ENCODE measurements around the gene SPPL2B.

SPPL2B gene

GRCh38 chr19:2317756-2318155, 10.7 kb upstream of the SPPL2B start:
- no peak overlapping the region for H3K4me3 ChIP-seq (replicated peaks; ENCODE audit: low read depth, low read length)
- TF ChIP-seq CTCF (IDR thresholded peaks at IDR 0.05; ENCODE audit: low read depth, low read length, missing control alignments) = no peak
- no peak for DNase-seq (ENCODE audit: extremely low read depth, low read depth)

GRCh38 chr19:2318923-2319322, 9.6 kb upstream of the SPPL2B start:
- no peak for DNase-seq (ENCODE audit: extremely low read depth, low read depth)
- H3K4me3 ChIP-seq (replicated peaks; ENCODE audit: low read depth, low read length) = no peak overlapping the region
- no peak for TF ChIP-seq CTCF (IDR thresholded peaks at IDR 0.05; ENCODE audit: low read depth, low read length, missing control alignments)

- H3K4me3 ChIP-seq (replicated peaks; ENCODE audit: low read depth, low read length) = no peak overlapping the region
- DNase-seq (ENCODE audit: extremely low read depth, low read depth) = no peak
- no peak for TF ChIP-seq CTCF (IDR thresholded peaks at IDR 0.05; ENCODE audit: low read depth, low read length, missing control alignments)
Measured at GRCh38 chr19:2319551-2319950, 8.9 kb upstream of the SPPL2B start.

- DNase-seq (ENCODE audit: extremely low read depth, low read depth) = no peak
- TF ChIP-seq CTCF (IDR thresholded peaks at IDR 0.05; ENCODE audit: low read depth, low read length, missing control alignments) = no peak
- no peak overlapping the region for H3K4me3 ChIP-seq (replicated peaks; ENCODE audit: low read depth, low read length)
Measured at GRCh38 chr19:2320049-2320448, 8.4 kb upstream of the SPPL2B start.

GRCh38 chr19:2320939-2321338, 7.5 kb upstream of the SPPL2B start:
- TF ChIP-seq CTCF (IDR thresholded peaks at IDR 0.05; ENCODE audit: low read depth, low read length, missing control alignments) = no peak
- no peak overlapping the region for H3K4me3 ChIP-seq (replicated peaks; ENCODE audit: low read depth, low read length)

GRCh38 chr19:2321565-2322283, 6.8 kb upstream of the SPPL2B start:
- H3K4me3 ChIP-seq (replicated peaks; ENCODE audit: low read depth, low read length) = no peak overlapping the region
- no peak for TF ChIP-seq CTCF (IDR thresholded peaks at IDR 0.05; ENCODE audit: low read depth, low read length, missing control alignments)
- no peak for DNase-seq (ENCODE audit: extremely low read depth, low read depth)

More at GRCh38 chr19:2320939-2321338, 7.5 kb upstream of the SPPL2B start:
- DNase-seq (ENCODE audit: extremely low read depth, low read depth) = no peak

GRCh38 chr19:2323707-2324106, 4.8 kb upstream of the SPPL2B start:
- H3K4me3 ChIP-seq (replicated peaks; ENCODE audit: low read depth, low read length) = no peak overlapping the region
- no peak for DNase-seq (ENCODE audit: extremely low read depth, low read depth)
- no peak for TF ChIP-seq CTCF (IDR thresholded peaks at IDR 0.05; ENCODE audit: low read depth, low read length, missing control alignments)

Data from HFF-Myc (cell line).